ENCODE results near the gene ZNF778.

DNA sequence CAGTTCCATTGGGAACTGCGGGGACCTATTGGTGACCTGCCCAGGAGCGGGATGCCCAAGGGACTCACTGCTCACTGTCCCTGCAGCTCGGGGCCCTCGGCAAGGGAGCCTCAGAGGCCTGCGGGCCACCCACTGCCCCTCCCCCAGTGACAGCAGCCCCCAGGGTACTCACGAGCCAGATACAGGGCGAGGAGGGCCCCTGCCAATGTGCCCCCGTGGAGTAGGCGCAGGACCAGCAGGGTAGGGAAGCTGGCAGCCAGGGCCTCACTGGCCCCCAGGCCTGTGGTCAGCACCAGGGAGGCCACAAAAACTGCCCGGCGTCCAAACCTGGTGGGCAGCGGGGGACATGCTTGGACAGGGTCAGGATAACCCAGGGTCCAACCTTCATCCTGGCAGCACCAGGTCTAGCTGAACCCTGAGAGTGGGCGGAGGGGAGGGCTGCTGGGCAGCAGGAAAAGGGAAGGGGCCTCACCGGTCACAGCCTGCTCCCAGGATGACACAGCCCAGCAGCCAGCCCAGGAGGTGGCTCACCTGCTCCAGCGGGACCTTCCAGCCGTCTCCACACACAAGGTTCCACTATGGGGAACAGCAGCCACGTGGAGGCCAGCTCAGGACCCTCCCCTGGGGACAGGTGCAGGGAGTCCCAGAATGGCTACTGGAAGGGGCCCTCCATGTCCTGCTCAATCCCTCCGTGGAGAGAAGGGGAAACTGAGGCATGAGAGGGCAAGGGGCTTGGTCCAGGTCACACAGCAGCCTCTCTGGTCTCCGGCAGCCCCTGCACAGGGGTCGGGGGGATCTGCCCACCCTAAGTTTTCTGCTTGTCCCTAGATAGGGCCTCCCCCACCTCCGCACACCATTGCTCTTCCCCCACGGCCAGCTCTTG lies 18.0 kb upstream of the ZNF778 start:
- TF ChIP-seq NRF1 (IDR thresholded peaks at IDR 0.05; ENCODE audit: low read depth, low read length) (no peak), EP300 (IDR thresholded peaks at IDR 0.05; ENCODE audit: borderline replicate concordance in 1 of 2, low read depth in 1 of 2, low read length in 1 of 2) (no peak), TEAD4 (IDR thresholded peaks at IDR 0.05; ENCODE audit: borderline replicate concordance, insufficient read depth) (no peak), GATA2 (CRISPR knock-in tag; IDR thresholded peaks at IDR 0.05) (no peak), SIN3A (IDR thresholded peaks at IDR 0.05; ENCODE audit: borderline replicate concordance, low read depth, low read length) (no peak), YY1 (IDR thresholded peaks at IDR 0.05; ENCODE audit: low read depth) (no peak), POLR2AphosphoS5 (IDR thresholded peaks at IDR 0.05; ENCODE audit: low read depth, low read length) (no peak), FOXM1 (IDR thresholded peaks at IDR 0.05; ENCODE audit: low read depth) (no peak), JUND (IDR thresholded peaks at IDR 0.05) (no peak), MXI1 (IDR thresholded peaks at IDR 0.05; ENCODE audit: low read depth, low read length) (no peak), GABPA (IDR thresholded peaks at IDR 0.05; ENCODE audit: low read depth) (no peak)
- TF ChIP-seq, protein P1, sequence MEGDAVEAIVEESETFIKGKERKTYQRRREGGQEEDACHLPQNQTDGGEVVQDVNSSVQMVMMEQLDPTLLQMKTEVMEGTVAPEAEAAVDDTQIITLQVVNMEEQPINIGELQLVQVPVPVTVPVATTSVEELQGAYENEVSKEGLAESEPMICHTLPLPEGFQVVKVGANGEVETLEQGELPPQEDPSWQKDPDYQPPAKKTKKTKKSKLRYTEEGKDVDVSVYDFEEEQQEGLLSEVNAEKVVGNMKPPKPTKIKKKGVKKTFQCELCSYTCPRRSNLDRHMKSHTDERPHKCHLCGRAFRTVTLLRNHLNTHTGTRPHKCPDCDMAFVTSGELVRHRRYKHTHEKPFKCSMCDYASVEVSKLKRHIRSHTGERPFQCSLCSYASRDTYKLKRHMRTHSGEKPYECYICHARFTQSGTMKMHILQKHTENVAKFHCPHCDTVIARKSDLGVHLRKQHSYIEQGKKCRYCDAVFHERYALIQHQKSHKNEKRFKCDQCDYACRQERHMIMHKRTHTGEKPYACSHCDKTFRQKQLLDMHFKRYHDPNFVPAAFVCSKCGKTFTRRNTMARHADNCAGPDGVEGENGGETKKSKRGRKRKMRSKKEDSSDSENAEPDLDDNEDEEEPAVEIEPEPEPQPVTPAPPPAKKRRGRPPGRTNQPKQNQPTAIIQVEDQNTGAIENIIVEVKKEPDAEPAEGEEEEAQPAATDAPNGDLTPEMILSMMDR (IDR thresholded peaks at IDR 0.05), result no peak
